ENCODE results near the gene TMEM184A.
A peak's percentile ranks its signal among the peaks of the same experiment; 100 is the strongest.

The TMEM184A gene

GRCh38 chr7:1537535-1538412 lies 18.2 kb downstream of the TMEM184A start:
- peak; percentile 87 to 88 for DNase-seq

- peak; percentile 96 to 97 for DNase-seq
These were observed 19.1 kb downstream of the TMEM184A start for GRCh38 chr7:1536743-1537534.

- DNase-seq = no peak
These were observed 19.6 kb downstream of the TMEM184A start for GRCh38 chr7:1536455-1536742.

GRCh38 chr7:1535701-1536454 lies 20.1 kb downstream of the TMEM184A start:
- no peak for DNase-seq

- DNase-seq = no peak
These were observed 20.9 kb downstream of the TMEM184A start for GRCh38 chr7:1535100-1535458.

- no peak for DNase-seq
These were observed 21.5 kb downstream of the TMEM184A start for GRCh38 chr7:1534330-1535099.

- DNase-seq = peak; percentile 94 to 97
These were observed 22.3 kb downstream of the TMEM184A start for GRCh38 chr7:1533547-1534329.

- DNase-seq = peak in 1 of 2 experiments; percentile 68
These were observed 22.8 kb downstream of the TMEM184A start for GRCh38 chr7:1533255-1533546.

GRCh38 chr7:1532456-1533254 lies 23.4 kb downstream of the TMEM184A start:
- peak; percentile 92 to 97 for DNase-seq

GRCh38 chr7:1531979-1532455 lies 24.0 kb downstream of the TMEM184A start:
- DNase-seq = no peak

GRCh38 chr7:1531263-1531978 lies 24.6 kb downstream of the TMEM184A start:
- no peak for DNase-seq

GRCh38 chr7:1530946-1531262 lies 25.1 kb downstream of the TMEM184A start:
- no peak for DNase-seq

- no peak for DNase-seq
These were observed 26.5 kb downstream of the TMEM184A start for GRCh38 chr7:1529383-1530116.

- no peak for DNase-seq
These were observed 29.7 kb downstream of the TMEM184A start for GRCh38 chr7:1526271-1526754.

- no peak for DNase-seq
These were observed 30.6 kb downstream of the TMEM184A start for GRCh38 chr7:1525409-1525808.

- no peak for DNase-seq
These were observed 32.2 kb downstream of the TMEM184A start for GRCh38 chr7:1523844-1524243.

GRCh38 chr7:1523208-1523607 lies 32.8 kb downstream of the TMEM184A start:
- no peak for DNase-seq

GRCh38 chr7:1521456-1521855 lies 34.5 kb downstream of the TMEM184A start:
- no peak for DNase-seq

- peak; percentile 79 to 82 for DNase-seq
These were observed 35.3 kb downstream of the TMEM184A start for GRCh38 chr7:1520539-1521234.
